ENCODE measurements around the gene NAA50.

Gene NAA50

DNA sequence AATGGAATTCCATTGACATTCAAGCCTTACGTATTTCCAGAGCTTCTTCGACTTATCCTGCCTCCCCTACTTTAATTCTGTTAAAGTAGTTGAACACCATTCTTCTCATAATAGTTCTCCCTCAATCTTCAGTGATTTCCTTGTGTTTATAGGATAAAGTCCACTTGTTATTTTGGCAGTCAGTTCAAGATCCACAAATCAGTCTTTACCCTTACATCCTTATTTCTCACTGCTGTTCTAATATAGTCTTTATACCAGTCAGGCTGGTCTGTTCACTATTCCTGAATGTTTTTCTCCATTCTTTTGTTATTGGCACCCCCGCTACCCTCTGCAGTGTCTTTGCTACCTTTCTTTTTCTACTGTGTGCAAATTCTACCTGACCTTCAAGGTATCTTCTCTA is 30.5 kb upstream of the NAA50 start:
- no peak for TF ChIP-seq EZH2phosphoT487 (IDR thresholded peaks at IDR 0.05; ENCODE audit: low read length)
- TF ChIP-seq, protein P1, sequence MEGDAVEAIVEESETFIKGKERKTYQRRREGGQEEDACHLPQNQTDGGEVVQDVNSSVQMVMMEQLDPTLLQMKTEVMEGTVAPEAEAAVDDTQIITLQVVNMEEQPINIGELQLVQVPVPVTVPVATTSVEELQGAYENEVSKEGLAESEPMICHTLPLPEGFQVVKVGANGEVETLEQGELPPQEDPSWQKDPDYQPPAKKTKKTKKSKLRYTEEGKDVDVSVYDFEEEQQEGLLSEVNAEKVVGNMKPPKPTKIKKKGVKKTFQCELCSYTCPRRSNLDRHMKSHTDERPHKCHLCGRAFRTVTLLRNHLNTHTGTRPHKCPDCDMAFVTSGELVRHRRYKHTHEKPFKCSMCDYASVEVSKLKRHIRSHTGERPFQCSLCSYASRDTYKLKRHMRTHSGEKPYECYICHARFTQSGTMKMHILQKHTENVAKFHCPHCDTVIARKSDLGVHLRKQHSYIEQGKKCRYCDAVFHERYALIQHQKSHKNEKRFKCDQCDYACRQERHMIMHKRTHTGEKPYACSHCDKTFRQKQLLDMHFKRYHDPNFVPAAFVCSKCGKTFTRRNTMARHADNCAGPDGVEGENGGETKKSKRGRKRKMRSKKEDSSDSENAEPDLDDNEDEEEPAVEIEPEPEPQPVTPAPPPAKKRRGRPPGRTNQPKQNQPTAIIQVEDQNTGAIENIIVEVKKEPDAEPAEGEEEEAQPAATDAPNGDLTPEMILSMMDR (IDR thresholded peaks at IDR 0.05; ENCODE audit: low read length) = no peak
- no peak for TF ChIP-seq EZH2 (optimal IDR thresholded peaks at IDR 0.05; ENCODE audit: low read depth, low read length)
- H3F3A ChIP-seq (ENCODE audit: insufficient read depth, low read length) = no peaks in the 10 kb centered on the region
- H3K4me2 ChIP-seq (ENCODE audit: low read depth, low read length) = no peak overlapping the region
- no peaks in the 10 kb centered on the region for H3K4me1 ChIP-seq (ENCODE audit: low read length)
- no peaks in the 10 kb centered on the region for H3K27me3 ChIP-seq (replicated peaks; ENCODE audit: insufficient read depth, low read length)
- no peak overlapping the region for H3K9ac ChIP-seq (ENCODE audit: low read length)
- H3K36me3 ChIP-seq (replicated peaks; ENCODE audit: insufficient read depth, low read length) = no peaks in the 10 kb centered on the region; the same call in 1 of the 2 replicates
- H3K27ac ChIP-seq (ENCODE audit: low read length) = no peak overlapping the region
- no peaks in the 10 kb centered on the region for H3K9me3 ChIP-seq (replicated peaks; ENCODE audit: insufficient read depth, low read length)
- peaks cover 29% of the 10 kb centered on the region for H3K79me2 ChIP-seq (ENCODE audit: low read length)
- H4K20me1 ChIP-seq (ENCODE audit: insufficient read depth, low read length) = no peaks in the 10 kb centered on the region
- no peak for DNase-seq
- no peaks in the 10 kb centered on the region for H3K9me2 ChIP-seq (replicated peaks; ENCODE audit: insufficient read depth, low read length)
- no peak overlapping the region for H3K4me3 ChIP-seq (ENCODE audit: low read length)
- no peak overlapping the region for H2AFZ ChIP-seq (ENCODE audit: low read length)

DNA sequence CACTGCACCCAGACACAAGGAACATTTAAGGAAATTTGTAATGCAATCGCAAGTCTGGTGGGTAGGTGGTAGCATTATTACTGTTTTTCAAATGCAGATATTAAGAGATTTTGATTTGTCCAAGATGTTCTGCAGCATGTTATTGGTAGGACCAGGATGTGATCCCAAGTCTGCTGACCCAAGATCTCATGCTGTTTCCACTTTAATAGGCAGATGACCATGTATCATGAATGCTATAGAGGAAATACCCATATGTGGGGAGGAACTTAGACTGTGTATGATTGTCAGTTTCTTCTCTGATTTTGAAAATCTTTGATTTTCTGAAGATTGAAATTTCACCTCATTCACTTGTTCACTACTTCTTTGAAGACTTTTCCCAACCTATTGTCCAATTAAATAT is 29.5 kb upstream of the NAA50 start:
- H3K27ac ChIP-seq (ENCODE audit: low read length) = no peak overlapping the region
- H3K4me1 ChIP-seq (ENCODE audit: low read length) = no peaks in the 10 kb centered on the region
- no peak overlapping the region for H3K9ac ChIP-seq (ENCODE audit: low read length)
- H3K9me3 ChIP-seq (replicated peaks; ENCODE audit: insufficient read depth, low read length) = no peaks in the 10 kb centered on the region
- no peak overlapping the region for H3K4me2 ChIP-seq (ENCODE audit: low read depth, low read length)
- H2AFZ ChIP-seq (ENCODE audit: low read length) = no peak overlapping the region
- no peaks in the 10 kb centered on the region; the same call in 1 of the 2 replicates for H3K36me3 ChIP-seq (replicated peaks; ENCODE audit: insufficient read depth, low read length)
- no peaks in the 10 kb centered on the region for H3K27me3 ChIP-seq (replicated peaks; ENCODE audit: insufficient read depth, low read length)
- TF ChIP-seq, protein P1 (IDR thresholded peaks at IDR 0.05; ENCODE audit: low read length) = no peak
- TF ChIP-seq EZH2 (optimal IDR thresholded peaks at IDR 0.05; ENCODE audit: low read depth, low read length) = no peak
- no peak for TF ChIP-seq EZH2phosphoT487 (IDR thresholded peaks at IDR 0.05; ENCODE audit: low read length)
- no peaks in the 10 kb centered on the region for H3K9me2 ChIP-seq (replicated peaks; ENCODE audit: insufficient read depth, low read length)
- DNase-seq = no peak
- no peaks in the 10 kb centered on the region for H4K20me1 ChIP-seq (ENCODE audit: insufficient read depth, low read length)
- no peaks in the 10 kb centered on the region for H3F3A ChIP-seq (ENCODE audit: insufficient read depth, low read length)
- peaks cover 29% of the 10 kb centered on the region for H3K79me2 ChIP-seq (ENCODE audit: low read length)
- H3K4me3 ChIP-seq (ENCODE audit: low read length) = no peak overlapping the region

DNA sequence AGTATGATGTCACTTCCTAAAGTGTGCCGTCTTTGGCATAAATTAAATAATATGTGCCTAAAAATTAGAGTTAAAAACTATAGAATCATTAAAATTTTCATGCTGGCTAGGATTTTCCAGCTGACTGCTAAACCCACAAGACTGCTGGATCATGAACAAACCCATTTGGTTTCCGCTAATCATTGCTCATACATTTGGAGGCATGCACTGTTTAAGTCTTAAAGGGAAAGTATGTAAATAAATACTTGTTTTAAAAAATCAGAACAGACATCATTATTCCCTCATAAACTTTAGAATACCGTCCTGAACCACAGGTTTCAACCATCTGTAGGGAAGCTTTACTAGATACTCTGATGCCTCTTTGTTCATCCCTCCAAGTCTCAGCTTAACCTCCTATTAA is 27.3 kb upstream of the NAA50 start:
- Histone ChIP-seq H2AFZ (ENCODE audit: low read length) (no peak overlapping the region), H4K20me1 (ENCODE audit: insufficient read depth, low read length) (no peaks in the 10 kb centered on the region), H3K9me2 (replicated peaks; ENCODE audit: insufficient read depth, low read length) (no peaks in the 10 kb centered on the region), H3K9ac (ENCODE audit: low read length) (no peak overlapping the region), H3K79me2 (ENCODE audit: low read length) (peaks cover 26% of the 10 kb centered on the region), H3K27me3 (replicated peaks; ENCODE audit: insufficient read depth, low read length) (no peaks in the 10 kb centered on the region), H3K27ac (ENCODE audit: low read length) (no peak overlapping the region), H3F3A (ENCODE audit: insufficient read depth, low read length) (no peaks in the 10 kb centered on the region), H3K4me1 (ENCODE audit: low read length) (no peaks in the 10 kb centered on the region), H3K4me3 (ENCODE audit: low read length) (no peak overlapping the region), H3K4me2 (ENCODE audit: low read depth, low read length) (no peak overlapping the region), H3K36me3 (replicated peaks; ENCODE audit: insufficient read depth, low read length) (no peaks in the 10 kb centered on the region), H3K9me3 (replicated peaks; ENCODE audit: insufficient read depth, low read length) (no peaks in the 10 kb centered on the region)
- DNase-seq = no peak
- TF ChIP-seq, protein P1 (IDR thresholded peaks at IDR 0.05; ENCODE audit: low read length) = no peak
- TF ChIP-seq EZH2 (optimal IDR thresholded peaks at IDR 0.05; ENCODE audit: low read depth, low read length) (no peak), EZH2phosphoT487 (IDR thresholded peaks at IDR 0.05; ENCODE audit: low read length) (no peak)

All from MM.1S (cell line).